ENCODE data around the gene CFHR3.
"Not testable (repeated sequence)": the region's sequence is repeated elsewhere in the genome, so short reads cannot be mapped to it uniquely, and the experiment has no call there.

Gene CFHR3

DNA sequence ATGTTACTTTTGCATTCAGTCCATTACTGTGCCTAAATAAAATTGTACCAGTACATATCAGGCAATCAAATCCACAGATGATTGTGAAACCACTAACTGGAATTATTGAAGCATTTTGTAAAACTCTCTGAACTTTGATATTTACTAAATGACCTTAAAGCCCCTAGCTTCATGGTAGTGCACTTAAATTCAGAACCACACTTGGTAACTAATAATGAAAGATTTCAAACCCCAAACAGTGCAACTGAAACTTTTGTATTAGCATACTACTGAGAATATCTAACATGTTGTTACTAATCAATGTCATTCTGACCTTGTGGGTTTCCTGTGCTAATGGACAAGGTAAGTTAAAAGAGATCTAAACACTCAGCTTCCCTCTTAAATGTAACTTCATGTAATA, at the start of gene CFHR3:
TSS of gene CFHR3 (plus strand) at position 238 of the 400 bp plus-strand sequence. CDS start at position 285, 47 bp downstream.
- DNase-seq (ENCODE audit: low read depth in 2 of 2): no peak

- DNase-seq (ENCODE audit: low read depth in 2 of 2): no peak
Observed at GRCh38 chr1:196732526-196732925, 42.1 kb upstream of the CFHR3 start.

- DNase-seq (ENCODE audit: low read depth in 2 of 2): no peak
Observed at GRCh38 chr1:196733091-196733970, 41.3 kb upstream of the CFHR3 start.

- no peak for DNase-seq (ENCODE audit: low read depth in 2 of 2)
Observed at GRCh38 chr1:196734006-196734405, 40.6 kb upstream of the CFHR3 start.

DNA sequence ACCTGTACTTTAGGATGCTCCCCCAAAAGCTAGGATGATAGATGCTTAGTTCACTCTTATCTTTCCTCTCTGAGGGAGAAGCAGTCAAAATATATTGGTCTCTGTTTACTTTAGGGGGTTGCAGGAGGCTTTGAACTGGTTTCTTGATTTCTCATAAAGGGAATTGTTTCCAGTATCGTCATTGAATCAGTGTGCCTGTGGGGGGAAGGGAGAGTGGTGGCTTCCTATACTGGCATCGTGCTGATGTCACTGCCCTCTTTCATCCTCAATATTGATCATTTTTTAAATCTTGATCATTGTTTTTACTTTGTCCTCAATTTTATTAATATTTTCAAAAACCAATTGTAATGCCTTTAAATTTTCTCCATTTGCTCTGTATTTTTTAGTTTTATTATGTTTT, 40.2 kb upstream of the CFHR3 start:
- no peak for DNase-seq (ENCODE audit: low read depth in 2 of 2)

DNA sequence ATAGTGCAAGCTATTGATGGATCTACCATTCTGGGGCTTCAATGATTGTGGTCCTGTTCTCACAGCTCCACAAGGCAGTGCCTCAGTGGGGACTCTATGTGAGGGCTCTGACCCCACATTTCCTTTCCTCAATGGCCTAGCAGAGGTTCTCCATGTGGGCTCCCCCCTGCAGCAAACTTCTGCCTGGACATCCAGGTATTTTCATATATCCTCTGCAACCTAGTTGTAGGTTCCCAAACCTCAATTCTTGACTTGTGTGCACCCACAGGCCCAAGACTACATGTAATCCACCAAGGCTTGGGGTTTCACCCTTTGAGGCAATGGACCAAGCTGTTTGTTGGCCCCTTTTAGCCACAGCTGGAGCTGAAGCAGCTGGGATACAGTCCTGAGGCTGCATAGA, 35.9 kb upstream of the CFHR3 start:
- DNase-seq (ENCODE audit: low read depth in 2 of 2): no peak

GRCh38 chr1:196743244-196743643, 31.4 kb upstream of the CFHR3 start:
- DNase-seq (ENCODE audit: low read depth in 2 of 2): not testable (repeated sequence)

DNA sequence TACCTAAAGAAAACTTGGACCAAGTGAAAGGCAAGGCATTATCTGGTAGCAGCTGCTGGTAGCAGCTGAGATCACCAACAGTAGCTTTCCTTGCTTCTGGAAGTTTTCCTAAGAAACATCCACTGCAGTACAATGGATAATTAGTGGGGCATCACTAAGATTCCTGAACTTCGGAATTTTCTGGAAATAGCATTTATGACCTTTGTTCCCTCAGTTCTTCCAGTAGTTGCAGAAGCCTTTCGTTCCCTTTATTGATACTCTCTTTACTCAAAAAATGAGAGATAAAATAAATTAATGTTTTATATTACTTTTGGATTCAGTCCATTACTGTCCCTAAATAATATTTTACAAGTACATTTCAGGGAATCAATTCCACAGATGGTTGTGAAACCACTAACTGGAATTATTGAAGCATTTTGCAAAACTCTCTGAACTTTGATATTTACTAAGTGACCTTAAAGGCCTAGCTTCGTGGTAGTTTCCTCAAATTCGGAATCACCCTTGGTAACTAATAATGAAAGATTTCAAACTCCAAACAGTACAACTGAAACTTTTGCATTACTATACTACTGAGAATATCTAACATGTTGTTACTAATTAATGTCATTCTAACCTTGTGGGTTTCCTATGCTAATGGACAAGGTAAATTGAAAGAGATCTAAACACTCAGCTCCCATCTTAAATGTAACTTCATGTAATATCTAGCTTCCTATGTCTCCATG, 9.5 kb upstream of the CFHR3 start:
- DNase-seq (ENCODE audit: low read depth in 2 of 2): not testable (repeated sequence)

DNA sequence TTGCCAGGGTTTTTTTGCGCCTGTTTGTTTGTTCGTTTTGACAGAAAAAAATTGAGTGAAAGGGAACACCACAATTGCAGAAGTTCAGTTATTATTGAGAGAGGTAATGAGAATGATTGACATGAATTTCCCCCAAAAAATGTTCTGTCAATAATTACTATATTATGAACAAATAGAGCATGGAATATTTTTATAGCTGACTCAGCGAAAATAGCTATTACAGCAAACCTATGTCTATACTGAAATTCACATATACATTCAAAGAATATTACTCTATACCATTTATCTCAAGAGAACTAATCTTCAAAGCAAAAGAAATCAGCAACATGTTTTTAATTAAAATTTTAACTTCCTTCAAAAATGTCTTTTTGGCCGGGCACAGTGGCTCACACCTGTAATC, 4.8 kb upstream of the CFHR3 start:
- not testable (repeated sequence) for DNase-seq (ENCODE audit: low read depth in 2 of 2)

GRCh38 chr1:196773713-196774112, 927 bp upstream of the CFHR3 start:
- no peak for DNase-seq (ENCODE audit: low read depth in 2 of 2)

GRCh38 chr1:196774175-196774574, 465 bp upstream of the CFHR3 start:
- no peak for DNase-seq (ENCODE audit: low read depth in 2 of 2)

DNA sequence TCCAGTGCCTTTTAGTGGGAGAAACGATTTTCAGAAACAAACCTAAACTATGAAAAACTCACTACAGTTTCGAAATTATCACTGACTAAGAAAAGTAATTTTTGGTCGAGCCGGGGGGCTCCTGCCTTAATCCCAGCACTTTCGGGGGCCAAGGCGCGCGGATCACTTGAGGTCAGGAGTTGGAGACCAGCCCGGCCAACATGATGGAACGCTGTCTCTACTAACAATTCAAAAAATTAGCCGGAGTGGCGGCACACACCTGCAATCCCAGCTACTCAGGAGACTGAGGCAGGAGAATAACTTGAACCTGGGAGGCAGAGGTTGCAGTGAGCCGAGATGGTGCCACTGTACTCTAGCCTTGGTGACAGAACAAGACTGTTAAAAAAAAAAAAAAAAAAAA, 3.0 kb downstream of the CFHR3 start:
- no peak for DNase-seq (ENCODE audit: low read depth in 2 of 2)

DNA sequence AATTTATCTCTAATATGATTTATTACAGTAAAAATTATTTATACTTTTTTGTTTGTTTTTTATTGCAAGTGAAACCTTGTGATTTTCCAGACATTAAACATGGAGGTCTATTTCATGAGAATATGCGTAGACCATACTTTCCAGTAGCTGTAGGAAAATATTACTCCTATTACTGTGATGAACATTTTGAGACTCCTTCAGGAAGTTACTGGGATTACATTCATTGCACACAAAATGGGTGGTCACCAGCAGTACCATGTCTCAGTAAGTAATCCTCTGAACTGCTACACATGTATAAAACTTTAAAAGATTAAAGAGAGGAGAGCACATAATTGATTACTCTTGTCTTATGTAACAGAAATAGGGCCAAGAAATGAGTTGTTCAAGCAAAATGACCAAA, 4.5 kb downstream of the CFHR3 start:
- no peak for DNase-seq (ENCODE audit: low read depth in 2 of 2)

GRCh38 chr1:196791252-196791651, 16.6 kb downstream of the CFHR3 start:
- DNase-seq (ENCODE audit: low read depth in 2 of 2): not testable (repeated sequence)

DNA sequence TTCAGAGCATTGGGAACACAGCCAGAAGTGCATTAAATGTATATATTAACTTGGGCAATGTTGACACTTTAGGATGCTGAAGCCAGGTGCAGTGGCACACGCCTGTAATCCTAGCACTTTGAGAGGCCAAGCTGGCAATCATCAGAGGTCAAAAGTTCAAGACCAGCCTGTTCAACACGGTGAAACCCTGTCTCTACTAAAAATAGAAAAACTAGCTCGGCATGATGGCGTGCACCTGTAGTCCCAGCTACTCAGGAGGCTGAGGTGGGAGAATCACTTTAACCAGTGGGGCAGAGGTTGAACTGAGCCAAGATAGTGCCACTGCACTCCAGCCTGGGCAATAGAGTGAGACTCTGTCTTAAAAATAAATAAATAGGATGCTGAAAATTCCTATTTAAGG, 19.5 kb downstream of the CFHR3 start:
- not testable (repeated sequence) for DNase-seq (ENCODE audit: low read depth in 2 of 2)

- DNase-seq (ENCODE audit: low read depth in 2 of 2): no peak
Observed at GRCh38 chr1:196797891-196798290, 23.3 kb downstream of the CFHR3 start.

- DNase-seq (ENCODE audit: low read depth in 2 of 2): not testable (repeated sequence)
Observed at GRCh38 chr1:196801920-196802319, 27.3 kb downstream of the CFHR3 start.

DNA sequence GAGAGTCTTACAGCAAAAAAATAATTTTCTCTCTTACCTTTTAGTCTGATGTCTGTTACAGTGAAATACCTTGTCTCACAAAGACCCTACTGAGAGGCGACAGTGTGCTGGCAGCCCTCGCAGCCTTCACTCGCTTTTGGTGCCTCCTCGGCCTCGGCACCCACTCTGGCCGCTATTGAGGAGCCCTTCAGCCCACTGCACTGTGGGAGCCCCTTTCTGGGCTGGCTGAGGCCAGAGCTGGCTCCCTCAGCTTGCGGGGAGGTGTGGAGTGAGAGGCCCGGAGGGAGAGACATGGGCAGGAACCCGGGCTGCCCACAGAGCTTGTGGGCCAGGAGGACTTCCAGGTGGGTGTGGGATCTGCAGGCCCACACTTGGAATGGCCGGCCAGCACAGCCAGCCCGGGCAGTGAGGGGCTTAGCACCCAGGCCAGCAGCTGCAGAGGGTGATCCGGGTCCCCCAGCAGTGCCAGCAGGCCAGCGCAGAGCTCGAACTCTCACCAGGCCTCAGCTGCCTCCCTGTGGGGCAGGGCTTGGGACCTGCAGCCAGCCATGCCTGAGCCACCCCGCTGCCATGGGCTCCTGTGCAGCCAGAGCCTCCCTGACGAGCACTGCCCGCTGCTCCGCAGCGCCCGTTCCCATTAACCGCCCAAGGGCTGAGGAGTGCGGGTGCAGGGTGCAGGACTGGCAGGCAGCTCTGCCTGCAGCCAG, 34.0 kb downstream of the CFHR3 start:
- no peak for DNase-seq (ENCODE audit: low read depth in 2 of 2)

GRCh38 chr1:196817442-196817841, 42.8 kb downstream of the CFHR3 start:
- DNase-seq (ENCODE audit: low read depth in 2 of 2): not testable (repeated sequence)

DNA sequence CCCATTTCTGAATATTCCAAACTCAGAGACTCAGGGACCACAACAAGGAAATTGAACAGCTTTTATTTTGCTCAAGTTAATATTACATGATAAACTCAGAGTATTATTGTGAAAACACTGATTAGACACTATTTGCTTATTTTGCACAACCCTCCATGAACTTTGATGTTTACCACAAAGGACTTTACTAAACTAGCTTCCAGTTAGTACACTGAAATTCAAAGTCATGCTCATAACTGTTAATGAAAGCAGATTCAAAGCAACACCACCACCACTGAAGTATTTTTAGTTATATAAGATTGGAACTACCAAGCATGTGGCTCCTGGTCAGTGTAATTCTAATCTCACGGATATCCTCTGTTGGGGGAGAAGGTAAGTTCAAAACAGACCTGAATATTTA, 44.9 kb downstream of the CFHR3 start, which contains the start of gene CFHR1:
TSS of gene CFHR1 (plus strand) at position 201 of the 400 bp plus-strand sequence. CDS start at position 315, 114 bp downstream.
- not testable (repeated sequence) for DNase-seq (ENCODE audit: low read depth in 2 of 2)

- DNase-seq (ENCODE audit: low read depth in 2 of 2): not testable (repeated sequence)
Observed at GRCh38 chr1:196827860-196828259, 53.2 kb downstream of the CFHR3 start.
